GM10266 (cell line): ENCODE measurements around the gene TERF2IP.

Experiments
- DNase-seq: peaks from one replicate; pipeline ENCODE4 v3.0.0; 2012; ENCODE audit errors: extremely low spot score
- CTCF ChIP-seq: IDR thresholded peaks from 2 replicates; pipeline ENCODE4 v1.5.1; 2012; ENCODE audit warnings: mild to moderate bottlenecking, low read depth; ENCODE audit not compliant: control insufficient read depth, insufficient read depth; ENCODE audit errors: missing control alignments

Gene TERF2IP

GRCh38 chr16:75647492-75648264 lies at the start of gene TERF2IP, which contains the start of gene KARS1:
Gene TERF2IP (plus strand): TSS chr16:75647773. CDS start chr16:75647883, 110 bp downstream.
Gene KARS1 (minus strand): TSS chr16:75647665. CDS start chr16:75647639, 26 bp downstream.
- no peak for TF ChIP-seq CTCF
- DNase-seq, result peak; percentile 92

DNA sequence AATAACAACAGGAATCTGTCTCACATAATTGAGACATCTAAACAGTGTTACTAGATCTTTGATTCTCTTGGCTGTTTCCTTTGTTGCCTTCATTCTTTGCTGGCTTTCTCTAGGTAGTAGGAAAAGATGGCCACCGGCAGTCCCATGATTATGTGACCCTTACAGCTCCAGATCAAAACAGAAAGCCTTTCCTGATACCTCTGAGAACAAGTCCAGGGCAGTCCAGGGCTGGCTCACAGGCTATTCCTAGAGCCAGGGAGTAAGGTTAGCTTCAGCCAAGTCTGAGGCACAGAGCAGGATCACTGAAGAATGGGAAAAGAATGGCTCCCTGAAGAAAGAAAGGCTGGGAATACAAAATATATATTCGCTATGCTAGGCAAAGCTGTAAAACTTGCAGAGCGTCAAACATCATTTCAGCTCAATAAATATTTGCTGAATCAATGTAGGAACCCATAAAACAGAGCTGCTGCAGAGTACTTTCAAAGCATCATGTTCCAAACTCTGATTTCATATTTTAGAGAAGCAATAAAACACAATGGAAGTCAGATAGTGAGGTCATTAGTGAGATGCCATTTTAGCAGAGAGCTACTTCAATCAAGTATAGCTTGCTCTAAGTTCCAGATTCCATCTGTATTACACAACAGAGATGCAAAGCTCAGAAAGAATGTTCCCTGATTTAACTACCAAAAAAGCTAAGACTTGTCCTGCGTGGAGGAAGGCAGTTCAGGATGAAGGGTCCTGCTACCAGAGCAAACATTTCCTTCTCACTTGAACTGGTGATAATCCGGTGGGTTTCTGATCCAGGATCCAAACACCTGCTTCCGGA lies 47.9 kb upstream of the TERF2IP start:
- DNase-seq, result no peak
- no peak for TF ChIP-seq CTCF

DNA sequence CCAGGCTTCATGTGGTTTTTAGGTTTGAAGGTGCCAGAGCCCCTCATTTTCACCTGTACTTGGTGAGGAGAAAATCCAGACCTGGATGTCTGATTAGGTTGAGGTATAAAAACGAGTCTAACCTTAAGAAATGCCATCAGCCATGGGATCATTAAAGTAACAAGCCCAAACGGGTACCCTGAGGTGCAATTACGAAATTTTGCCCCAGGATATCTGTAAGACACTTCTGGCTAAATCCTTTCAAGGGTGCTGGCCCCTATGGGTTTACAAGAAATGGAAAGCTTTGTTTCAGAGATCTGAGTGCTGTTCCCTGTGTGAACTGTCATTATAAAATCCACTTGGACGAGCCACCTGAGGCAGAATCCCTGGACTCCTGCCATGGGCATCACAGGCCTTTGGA lies 44.3 kb upstream of the TERF2IP start:
- no peak for TF ChIP-seq CTCF
- no peak for DNase-seq

DNA sequence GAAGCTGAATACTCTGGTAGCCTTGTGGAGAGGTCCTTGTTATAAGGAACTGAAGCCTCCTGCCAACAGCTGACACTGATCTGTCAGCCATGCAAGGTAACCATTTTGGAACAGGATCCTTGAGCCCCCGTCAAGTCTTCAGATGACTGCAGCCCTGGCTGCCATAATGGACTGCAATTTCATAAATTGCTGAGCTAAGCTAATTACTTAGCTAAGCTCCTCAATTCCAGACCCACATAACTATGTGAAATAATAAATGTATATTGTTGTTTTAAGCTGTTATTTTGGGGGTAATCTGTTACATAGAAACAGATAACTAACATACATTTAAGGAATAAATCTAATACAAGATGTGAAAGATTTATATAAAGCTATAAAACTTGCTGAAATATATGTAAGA lies 41.1 kb upstream of the TERF2IP start:
- DNase-seq, result no peak
- no peak for TF ChIP-seq CTCF

- TF ChIP-seq CTCF, result no peak
- DNase-seq, result no peak
These were observed 33.3 kb upstream of the TERF2IP start for GRCh38 chr16:75614066-75614897.

DNA sequence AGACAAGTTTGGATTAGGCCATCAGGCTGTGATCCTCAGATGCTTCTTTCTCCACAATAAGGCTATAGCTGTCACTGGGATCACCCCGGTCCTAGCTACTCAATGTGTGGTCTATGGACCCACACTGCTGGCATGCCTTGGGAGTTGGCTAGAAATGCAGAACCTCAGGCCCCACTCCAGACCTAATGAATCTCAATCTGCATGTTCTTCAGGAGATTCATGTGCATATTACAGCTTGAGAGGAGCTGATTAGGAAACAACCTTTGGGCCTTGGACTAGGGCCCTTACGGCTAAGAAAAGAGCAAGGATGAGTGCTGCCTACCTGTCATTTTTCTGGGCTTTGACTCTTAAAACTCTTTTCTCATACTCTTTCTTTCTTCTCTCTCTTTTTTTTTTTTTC lies 32.0 kb upstream of the TERF2IP start:
- TF ChIP-seq CTCF, result no peak
- no peak for DNase-seq
